Activated CD8-positive, alpha-beta memory T cell treated with anti-CD3 and anti-CD28 coated beads for 48 hours (primary cell): Measurements from ENCODE around the gene CDYL2.

Source experiments
- DNase-seq, 3 experiments: peaks; one replicate each; pipeline ENCODE4 v3.0.0-alpha.2; 2020; ENCODE audit warnings: low read depth in 2 of 3, low spot score in 2 of 3

The CDYL2 gene

DNA sequence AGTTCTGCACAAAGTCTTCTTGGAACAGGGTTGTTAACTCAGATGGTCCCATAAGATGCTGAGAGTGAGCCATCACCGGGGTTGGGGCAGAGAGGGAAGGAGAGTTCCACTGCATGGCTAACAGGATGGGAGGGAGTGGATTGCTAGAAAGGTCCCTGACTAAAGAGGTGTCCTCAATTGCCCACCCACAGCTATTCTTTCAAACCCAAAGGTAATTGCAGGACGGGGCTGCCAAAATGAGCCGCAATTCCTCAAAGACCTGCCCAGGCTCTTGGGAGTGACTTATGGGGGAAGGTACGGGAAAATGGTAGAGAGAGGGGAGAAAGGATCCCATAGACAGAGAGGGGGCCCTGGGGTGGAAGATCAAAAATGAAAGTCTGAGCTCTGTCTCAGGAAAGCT is 203.2 kb downstream of the CDYL2 start:
- DNase-seq, result no peak

DNA sequence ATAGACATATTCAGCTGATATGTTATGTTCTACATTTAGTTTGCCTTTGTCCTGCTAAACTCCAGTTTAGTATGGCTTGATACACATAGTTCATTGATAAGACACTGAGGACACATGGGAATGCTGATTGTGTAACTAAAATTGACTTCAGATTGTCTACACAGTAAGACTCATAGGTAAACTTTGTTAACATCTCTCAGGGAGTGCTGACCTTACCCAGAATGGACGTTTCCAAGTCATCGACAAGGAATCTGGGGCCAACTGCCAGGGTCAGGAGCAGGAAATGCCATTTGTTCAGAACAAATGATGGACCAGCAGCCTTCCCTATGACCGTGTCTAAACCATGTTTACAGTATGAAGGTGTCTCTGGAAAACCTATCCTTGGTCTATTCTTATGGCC is 204.9 kb downstream of the CDYL2 start:
- DNase-seq, result no peak

DNA sequence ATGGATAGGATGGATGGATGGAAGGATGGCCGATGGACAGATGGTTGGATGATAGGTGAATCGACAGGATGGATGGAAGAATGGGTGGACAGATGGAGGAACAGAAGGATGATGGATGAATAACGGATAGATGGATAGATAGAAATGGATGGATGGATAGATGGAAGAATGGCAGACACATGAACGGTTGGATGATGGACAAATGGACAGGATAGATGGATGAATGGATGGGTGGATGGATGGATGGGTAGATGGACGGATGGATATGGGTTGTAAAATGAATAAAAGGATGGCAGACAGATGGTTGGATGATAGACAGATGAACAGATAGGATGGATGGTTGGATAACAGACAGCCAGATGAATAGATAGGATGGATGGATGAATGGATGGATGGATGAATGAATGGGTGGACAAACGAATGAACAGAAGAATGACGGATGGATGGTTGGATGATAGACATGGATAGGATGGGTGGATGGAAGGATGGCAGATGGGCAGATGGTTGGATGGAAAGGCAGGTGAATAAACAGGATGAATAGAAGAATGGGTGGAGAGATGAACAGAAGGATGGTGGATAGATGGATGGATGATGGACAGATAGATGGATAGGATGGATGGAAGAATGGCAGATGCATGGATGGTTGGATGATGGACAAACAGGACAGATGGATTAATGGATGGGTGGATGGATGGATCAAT is 207.7 kb downstream of the CDYL2 start:
- no peak for DNase-seq

GRCh38 chr16:80594756-80595155 is 209.6 kb downstream of the CDYL2 start:
- no peak for DNase-seq

DNA sequence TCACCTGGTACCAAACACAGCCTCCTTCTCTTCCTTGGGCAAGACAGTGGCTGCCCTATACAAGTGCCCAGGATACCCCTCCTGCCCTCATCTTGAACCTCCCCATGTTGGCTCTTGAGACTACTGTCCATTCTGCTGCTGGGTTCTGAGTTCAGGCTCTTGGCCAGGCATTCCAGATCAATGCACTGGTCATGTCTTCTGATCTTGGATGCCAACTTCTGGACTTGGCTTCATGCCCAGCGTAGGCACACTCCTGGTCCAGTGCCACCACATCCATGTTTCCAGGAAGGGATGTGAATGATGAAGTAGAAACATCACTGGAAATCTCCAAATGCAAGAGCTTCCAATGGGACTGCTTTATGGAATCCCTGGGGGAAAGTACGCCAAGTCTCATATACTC is 212.1 kb downstream of the CDYL2 start:
- DNase-seq, result no peak

DNA sequence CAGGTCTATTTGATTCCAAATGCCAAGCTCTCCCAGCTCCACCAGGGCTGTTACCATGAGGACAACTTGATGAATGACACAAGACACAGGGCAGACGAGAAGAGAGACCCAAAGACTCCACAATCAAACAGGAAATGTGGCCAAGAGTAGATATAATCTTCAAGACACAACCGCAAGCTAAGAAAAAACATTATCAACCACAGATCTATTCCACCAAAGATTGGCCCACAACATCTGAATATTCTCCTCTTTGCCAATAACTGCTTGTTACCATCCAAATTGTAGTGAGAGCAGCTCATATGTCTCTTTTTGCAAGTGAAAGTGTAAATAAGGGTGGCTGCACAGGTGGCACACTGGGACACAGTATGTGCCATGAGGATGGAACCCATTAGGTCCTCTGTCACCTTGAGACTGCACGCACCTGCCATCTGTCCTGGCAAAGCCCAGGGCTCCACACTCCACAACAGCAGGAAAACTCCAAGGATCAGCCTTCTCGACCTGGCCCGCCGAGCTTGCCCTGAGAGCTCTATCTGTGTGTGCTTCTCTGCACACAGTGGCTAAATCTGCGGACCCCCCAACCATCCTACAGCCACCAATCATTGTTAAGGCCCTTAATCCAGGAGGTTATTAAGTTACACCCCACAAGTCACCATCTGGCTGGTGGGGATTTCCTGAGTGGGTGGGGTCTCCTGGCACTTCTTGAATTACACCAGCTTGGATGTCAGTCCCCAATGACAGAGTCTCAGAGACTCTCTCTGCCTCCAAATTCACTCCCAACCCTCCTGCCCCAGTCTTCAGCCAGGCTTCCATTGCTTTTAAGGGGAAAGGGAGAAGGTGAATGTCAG is 213.1 kb downstream of the CDYL2 start:
- DNase-seq, result no peak

DNA sequence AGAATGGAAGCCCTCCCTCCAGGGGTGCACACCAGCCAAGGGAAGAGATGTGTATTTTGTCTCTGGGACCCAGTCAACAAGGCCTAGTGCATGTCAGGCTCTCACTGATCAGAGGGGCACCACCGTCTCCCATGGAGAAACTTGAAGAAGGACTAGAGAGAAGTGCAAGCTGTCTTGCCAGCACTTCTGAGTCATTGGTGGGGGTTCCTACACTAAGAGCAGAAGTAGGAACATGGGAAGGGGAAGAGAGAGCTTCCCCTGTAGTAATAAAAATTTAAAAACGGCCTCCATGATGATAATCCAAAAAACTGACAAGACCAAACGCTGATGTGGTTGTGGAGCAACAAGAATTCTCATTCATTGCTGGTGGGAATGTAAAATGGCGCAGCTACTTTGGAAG is 217.3 kb downstream of the CDYL2 start:
- DNase-seq, result no peak

DNA sequence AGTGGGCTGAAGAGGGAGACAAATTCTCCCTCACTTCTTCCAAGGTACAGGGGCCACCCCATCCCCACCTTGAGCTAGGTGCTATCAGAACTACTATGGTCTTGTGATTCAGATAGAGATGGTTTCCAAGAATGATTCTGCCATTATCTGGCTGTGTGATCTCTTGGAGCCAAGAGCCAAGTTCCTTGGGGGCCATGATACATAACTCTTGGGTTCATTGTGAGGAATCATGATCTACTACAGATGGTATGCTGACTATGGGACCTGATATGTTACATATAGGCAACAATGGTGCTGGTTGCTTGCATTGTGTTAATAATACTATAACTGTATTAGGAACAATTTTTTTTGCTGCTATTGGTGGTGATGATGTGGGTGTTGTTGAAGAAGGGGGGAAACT is 217.9 kb downstream of the CDYL2 start:
- DNase-seq, result no peak

DNA sequence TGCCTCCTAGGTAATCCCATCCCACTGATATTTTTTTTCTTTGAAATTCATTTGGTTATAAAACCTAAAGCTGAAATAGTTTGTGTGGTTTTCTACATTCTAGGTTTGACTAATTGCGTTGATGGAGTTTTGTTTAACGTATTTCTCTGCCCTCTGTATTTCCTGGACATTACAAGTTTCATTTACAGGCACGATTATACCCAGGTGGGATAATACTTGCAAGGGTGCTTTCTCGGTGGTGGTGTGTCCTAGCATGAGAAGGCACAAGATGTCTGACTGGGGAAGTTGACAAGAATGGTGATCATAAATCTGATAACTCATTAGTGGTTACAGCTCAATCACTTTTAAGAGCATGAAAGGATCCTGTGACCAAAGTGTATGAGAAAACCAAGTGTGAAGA is 218.6 kb downstream of the CDYL2 start:
- no peak for DNase-seq

GRCh38 chr16:80583466-80583865 is 220.9 kb downstream of the CDYL2 start:
- peak in 1 of 3 experiments; percentile 38 for DNase-seq

DNA sequence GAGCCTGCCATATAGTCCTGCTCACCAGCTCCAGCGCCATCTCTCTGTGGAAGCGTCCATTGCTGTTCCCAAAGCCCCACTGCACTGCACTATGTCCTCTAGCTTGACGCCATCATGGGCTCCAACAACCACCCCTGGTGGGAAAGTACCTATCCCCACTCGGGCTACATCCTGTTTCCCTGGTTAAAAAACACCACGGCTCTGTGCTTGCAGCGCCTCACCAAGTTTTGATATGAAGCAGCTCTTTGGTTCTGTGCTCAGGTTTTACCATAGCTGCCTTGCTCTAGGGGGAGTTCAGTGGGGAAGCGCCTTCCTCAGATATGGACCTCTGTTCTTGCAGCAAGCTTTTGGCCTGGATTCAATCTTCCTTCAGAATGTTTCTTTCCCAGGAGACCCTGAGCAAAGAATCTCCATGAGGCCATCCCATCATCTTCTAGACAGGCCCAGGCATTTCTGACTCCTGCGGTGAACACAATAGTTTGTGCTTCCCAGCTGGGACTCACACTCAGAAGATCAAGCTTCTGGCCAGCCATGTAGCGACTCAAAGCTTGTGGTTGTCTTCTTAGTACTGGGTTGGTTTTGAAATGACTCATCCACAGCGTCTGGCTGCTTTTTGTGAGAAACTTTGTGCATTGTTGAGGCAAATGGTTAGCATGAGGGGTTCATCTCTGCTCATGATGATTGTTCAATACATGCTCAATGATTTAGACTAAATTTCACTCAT is 224.1 kb downstream of the CDYL2 start:
- DNase-seq, result peak; percentile 37 to 49 (median 41)

DNA sequence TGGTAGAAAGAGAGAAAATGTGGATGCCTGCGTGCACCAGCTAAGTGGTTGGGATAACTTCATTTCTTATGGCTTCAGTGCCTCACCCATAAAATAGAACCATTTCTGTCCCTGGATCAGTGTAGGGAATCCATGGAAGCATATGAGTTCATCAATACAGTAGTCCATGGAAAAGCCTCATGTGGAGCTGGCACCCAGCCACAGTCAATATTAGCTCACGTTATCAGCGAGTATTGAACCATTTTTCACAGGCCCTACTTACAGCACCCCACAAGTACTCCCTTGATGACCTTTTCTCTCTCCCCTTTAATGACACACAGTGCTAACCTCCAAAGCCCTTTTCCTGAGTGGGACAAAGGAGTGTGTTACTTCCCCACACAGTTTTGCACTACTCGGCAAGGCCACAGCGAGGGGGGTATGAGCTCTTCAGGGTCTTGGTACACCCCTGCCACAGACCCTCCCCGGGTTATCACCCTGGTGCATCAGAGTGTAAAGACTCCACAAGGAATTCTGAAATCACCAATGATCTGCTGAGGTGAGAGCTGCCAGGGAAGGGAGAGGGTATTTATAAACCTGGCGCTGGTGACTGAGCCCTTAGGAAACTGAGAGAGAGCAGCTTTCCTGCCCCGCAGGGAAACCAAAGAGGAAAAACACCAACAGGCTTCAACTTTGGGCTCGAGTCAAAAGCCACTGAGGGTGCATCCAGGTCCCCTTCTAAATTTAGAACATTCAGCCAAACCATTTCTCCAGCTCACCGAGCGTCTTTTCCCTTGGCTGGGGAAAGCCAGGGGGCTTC is 226.7 kb downstream of the CDYL2 start:
- DNase-seq, result no peak

DNA sequence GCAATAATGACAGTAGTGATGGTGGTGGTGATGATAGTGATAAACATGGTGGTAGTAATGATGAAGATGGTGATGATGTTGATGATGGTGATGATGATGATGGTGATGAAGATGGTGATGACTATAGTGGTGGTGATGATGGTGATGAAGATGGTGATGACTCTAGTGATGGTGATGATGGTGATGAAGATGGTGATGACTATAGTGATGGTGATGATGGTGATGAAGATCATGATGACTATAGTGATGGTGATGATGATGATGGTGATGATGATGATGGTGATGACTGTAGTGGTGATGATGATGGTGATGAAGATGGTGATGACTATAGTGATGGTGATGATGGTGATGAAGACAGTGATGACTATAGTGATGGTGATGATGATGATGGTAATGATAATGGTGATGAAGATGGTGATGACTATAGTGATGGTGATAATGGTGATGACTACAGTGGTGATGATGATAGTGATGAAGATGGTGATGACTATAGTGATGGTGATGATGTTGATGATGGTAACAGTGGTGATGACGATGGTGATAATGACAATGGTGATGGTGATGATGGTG is 228.0 kb downstream of the CDYL2 start:
- no peak for DNase-seq

GRCh38 chr16:80573700-80574120 is 230.7 kb downstream of the CDYL2 start:
- DNase-seq, result no peak

- DNase-seq, result no peak
Measured at GRCh38 chr16:80570106-80570478, 234.3 kb downstream of the CDYL2 start.

DNA sequence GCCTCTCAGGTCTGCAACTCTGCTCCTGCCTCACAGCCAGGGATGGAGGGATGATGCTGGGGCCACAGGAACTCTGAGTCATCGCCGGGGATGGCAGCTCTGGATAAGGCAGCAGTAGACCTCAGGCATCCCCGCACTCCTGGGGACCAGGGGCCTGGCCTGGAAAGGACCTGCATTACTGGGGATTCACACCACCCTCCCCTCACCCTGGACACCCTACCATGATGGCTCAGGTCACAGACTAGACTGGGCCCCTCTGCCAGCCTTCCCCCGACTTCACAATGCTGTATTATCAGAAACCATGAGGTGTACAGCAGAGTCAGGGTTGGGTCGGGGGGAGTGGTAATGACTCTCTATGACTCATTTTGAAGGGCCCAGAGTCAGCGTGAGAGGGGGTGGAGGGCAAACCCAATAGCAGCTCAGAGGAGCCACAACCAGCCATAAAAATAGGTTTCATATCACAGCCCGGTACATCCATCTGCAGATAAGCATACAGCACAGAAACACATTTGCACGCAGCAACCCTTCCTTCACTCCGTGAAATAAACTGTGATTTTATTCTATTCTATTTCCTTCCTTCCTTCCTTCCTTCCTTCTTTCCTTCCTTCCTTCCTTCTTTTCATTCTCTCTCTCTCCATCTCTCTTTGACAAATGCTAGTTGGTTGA is 234.8 kb downstream of the CDYL2 start:
- peak; percentile 37 to 59 (median 38) for DNase-seq

GRCh38 chr16:80564394-80564793 is 240.0 kb downstream of the CDYL2 start:
- DNase-seq, result no peak

DNA sequence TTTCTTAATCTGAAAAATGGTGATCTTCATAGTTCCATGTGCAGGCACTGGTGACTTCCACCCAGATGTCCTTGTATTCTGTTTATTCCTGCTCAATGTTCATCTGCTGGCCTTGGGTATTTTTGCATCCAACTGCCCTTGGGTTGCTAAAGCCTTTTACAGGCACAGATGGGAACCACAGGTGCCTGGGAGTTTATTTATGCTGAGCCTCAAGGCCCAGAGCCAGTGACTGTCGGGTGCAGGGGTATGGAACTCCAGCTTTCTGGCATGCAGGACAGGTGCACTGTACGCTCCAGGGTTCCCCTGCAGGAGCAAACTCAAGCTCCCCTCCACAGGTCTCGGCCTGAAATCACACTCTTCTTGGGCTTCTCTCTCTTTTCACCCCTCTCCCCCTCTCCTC is 241.3 kb downstream of the CDYL2 start:
- DNase-seq, result no peak

GRCh38 chr16:80559369-80559768 is 245.0 kb downstream of the CDYL2 start:
- DNase-seq, result no peak

DNA sequence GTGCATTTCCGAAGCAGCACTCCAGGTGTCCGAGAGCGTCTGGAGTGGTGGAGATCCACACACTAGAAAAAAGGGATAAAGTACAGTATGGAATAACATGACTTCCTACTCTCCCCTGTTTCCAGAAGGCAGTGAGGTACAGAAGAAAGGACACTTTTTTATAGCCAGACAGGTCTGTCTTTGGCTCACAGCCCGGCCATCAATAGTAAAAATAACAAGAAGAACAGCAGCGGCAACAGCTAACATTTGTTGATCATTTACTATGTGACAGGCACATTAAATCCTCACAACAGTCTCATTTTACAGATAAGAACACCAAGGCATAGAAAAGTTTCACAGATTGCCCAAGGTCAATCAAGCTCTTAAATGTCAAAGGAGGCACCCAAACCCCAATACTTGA is 247.4 kb downstream of the CDYL2 start:
- DNase-seq, result no peak
